MCF 10A (cell line): ENCODE results near the gene CEP112. TPM values are rescaled to one million over a fixed set of nuclear protein-coding genes. Genes with fewer than 3 reads are reported as not detected.

Experiments
- BruUV-seq: library from RNA; stranded (reverse); fragments of 400-500 nt; replicated peaks from 2 replicates; lab custom pipeline; 2021; lab: Mats Ljungman, UMichigan
- CTCF ChIA-PET: fragments of 300-600 bp; sonication (Branson Sonifier 250); formaldehyde crosslinking; extraction: SDS; loops from one replicate; lab custom pipeline; 2021; ENCODE audit warnings: antibody characterized with exemption, inconsistent platforms; lab: Yijun Ruan, JAX
- POLR2A ChIA-PET: fragments of 300-600, 350-650 bp; sonication (Branson Sonifier 250); formaldehyde crosslinking; extraction: SDS; loops from one replicate; lab custom pipeline; 2020; ENCODE audit warnings: antibody characterized with exemption, inconsistent platforms; lab: Yijun Ruan, JAX
- DNase-seq: peaks from one replicate; pipeline ENCODE4 v3.0.0-alpha.2; 2018; ENCODE audit not compliant: unreplicated experiment
- H3K27ac Mint-ChIP-seq: one replicate; pipeline ENCODE4 v1.8.0; 2022; ENCODE audit warnings: mild to moderate bottlenecking, low read depth, mixed read lengths; ENCODE audit not compliant: unreplicated experiment
- H3K27me3 Mint-ChIP-seq: one replicate; pipeline ENCODE4 v1.8.0; 2022; ENCODE audit warnings: mixed read lengths; ENCODE audit not compliant: insufficient read depth, unreplicated experiment
- H3K36me3 Mint-ChIP-seq: one replicate; pipeline ENCODE4 v1.8.0; 2022; ENCODE audit warnings: mild to moderate bottlenecking, moderate library complexity, mixed read lengths; ENCODE audit not compliant: insufficient read depth, unreplicated experiment
- H3K4me1 Mint-ChIP-seq: one replicate; pipeline ENCODE4 v1.8.0; 2022; ENCODE audit warnings: mixed read lengths; ENCODE audit not compliant: insufficient read depth, unreplicated experiment
- H3K4me3 Mint-ChIP-seq: one replicate; pipeline ENCODE4 v1.8.0; 2022; ENCODE audit warnings: mild to moderate bottlenecking, moderate library complexity, mixed read lengths; ENCODE audit not compliant: unreplicated experiment
- H3K9me3 Mint-ChIP-seq: one replicate; pipeline ENCODE4 v1.8.0; 2022; ENCODE audit warnings: mixed read lengths; ENCODE audit not compliant: unreplicated experiment
- intact Hi-C: fragments of 100-400 bp; cut with micrococcal nuclease; formaldehyde crosslinking; loops from 2 replicates; pipeline ENCODE4 v1.14.1; 2022
- total RNA-seq: library from RNA; stranded (reverse); gene quantifications from 2 replicates; pipeline ENCODE4 v1.2.3, GENCODE V29; 2022
- TF ChIP-seq, protein P1 (sequence below): fragments of 200-600 bp; IDR thresholded peaks from one replicate; pipeline ENCODE4 v1.8.0; 2022; ENCODE audit warnings: antibody characterized with exemption, mild to moderate bottlenecking; ENCODE audit not compliant: unreplicated experiment

CEP112 gene
- total RNA-seq, 1 experiment from 2014 or later: 8.1 TPM

DNA sequence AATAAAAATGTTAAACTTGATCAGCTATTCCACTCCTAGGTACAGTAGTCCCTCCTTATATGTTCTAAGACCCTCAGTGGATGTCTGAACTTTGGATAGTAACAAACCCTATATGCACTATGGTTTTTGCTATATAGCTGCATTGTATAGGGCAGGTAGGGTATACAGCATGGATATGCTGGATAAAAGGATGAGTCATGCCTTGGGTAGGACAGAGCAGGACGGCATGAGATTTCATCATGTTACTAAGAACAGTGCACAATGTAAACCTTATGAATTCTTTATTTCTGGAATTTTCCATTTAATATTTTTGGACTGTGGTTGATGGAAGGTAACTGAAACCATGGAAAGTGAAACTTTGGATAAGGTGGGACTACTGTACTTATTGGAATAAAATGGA, 235.1 kb downstream of the CEP112 start:
- ChIA-PET CTCF (no interaction called here), POLR2A (interaction anchor here (1.1 kb wide), 1 partner anchor 9 kb away, joined by 3 read pairs; no protein-coding TSS in a partner anchor)
- Mint-ChIP-seq H3K9me3 (peaks cover 13% of the 10 kb centered on the region), H3K27ac (no peak overlapping the region), H3K27me3 (no peaks in the 10 kb centered on the region), H3K4me3 (no peak overlapping the region), H3K4me1 (no peaks in the 10 kb centered on the region), H3K36me3 (no peaks in the 10 kb centered on the region)
- TF ChIP-seq, protein P1, sequence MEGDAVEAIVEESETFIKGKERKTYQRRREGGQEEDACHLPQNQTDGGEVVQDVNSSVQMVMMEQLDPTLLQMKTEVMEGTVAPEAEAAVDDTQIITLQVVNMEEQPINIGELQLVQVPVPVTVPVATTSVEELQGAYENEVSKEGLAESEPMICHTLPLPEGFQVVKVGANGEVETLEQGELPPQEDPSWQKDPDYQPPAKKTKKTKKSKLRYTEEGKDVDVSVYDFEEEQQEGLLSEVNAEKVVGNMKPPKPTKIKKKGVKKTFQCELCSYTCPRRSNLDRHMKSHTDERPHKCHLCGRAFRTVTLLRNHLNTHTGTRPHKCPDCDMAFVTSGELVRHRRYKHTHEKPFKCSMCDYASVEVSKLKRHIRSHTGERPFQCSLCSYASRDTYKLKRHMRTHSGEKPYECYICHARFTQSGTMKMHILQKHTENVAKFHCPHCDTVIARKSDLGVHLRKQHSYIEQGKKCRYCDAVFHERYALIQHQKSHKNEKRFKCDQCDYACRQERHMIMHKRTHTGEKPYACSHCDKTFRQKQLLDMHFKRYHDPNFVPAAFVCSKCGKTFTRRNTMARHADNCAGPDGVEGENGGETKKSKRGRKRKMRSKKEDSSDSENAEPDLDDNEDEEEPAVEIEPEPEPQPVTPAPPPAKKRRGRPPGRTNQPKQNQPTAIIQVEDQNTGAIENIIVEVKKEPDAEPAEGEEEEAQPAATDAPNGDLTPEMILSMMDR: no peak
- intact Hi-C loops: no loop called here
- BruUV-seq: no TSS peak
- DNase-seq: peak; percentile 54

DNA sequence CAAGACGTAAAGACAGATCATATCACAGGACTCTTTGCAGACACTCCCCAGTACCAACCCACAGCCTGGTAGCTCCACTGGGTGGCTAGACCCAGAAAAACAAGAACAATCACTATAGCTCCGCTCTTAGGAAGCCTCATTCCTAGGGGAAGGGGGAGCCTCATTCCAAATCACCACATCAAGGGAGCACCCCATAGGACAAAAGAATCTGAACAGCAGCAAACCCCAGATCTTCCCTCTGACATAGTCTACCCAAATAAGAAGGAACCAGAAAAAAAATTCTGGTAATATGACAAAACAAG, 237.8 kb downstream of the CEP112 start:
- no TSS peak for BruUV-seq
- CTCF ChIA-PET: interaction anchor here (0.6 to 1.3 kb wide), 2 partner anchors 18 to 33 kb away, joined by 3 to 5 read pairs; no protein-coding TSS in a partner anchor

DNA sequence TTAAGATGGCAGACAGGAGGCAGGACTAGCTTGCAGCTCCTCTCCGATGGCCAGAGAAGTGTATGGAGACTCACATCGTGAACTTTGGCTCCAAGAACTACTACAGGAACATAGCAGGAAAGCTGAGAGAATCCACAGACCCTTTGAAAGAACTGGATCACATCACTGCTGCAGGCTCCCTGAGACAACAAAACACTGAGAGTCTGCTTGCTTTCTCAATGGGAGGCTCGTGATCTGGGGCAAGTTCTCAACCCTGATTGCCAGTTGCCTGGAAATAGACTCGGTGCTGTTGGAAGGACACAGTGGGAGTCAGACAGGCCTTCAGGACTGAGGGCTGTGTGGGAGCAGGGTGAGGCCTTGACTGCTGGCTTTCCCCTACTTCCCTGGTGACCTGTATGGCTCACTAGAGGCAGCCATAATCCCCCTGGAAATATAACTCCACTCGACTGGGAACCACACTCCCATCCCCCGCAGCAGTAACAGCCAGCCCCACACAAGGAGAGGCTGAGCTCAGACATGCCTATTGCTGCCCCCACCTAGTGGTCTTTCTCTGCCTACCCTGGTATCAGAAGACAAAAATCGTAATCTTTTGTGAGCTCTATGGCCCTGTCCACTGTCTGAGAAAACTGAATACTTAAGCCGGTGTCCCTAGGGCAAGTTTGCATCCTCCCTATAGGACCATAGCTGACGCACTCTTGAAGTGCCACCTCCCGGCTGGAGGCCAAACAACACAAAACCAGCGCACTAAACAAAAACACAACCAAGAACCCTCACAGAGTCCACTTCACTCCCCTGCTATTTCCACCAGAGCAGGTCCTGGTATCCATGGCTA, 238.4 kb downstream of the CEP112 start:
- BruUV-seq: no TSS peak
- Mint-ChIP-seq H3K4me1 (no peaks in the 10 kb centered on the region), H3K9me3 (peaks cover 13% of the 10 kb centered on the region), H3K27ac (no peak overlapping the region), H3K36me3 (no peaks in the 10 kb centered on the region), H3K4me3 (no peak overlapping the region), H3K27me3 (no peaks in the 10 kb centered on the region)
- DNase-seq: no peak
- POLR2A ChIA-PET: interaction anchor here (0.6 to 0.7 kb wide), 2 partner anchors 81 to 638 kb away, joined by 3 read pairs; no protein-coding TSS in a partner anchor
- intact Hi-C loops: no loop called here
- CTCF ChIA-PET: interaction anchor here (0.6 to 1.3 kb wide), 2 partner anchors 19 to 34 kb away, joined by 3 to 5 read pairs; no protein-coding TSS in a partner anchor
- TF ChIP-seq, protein P1: no peak

More for the DNA sequence above, 237.8 kb downstream of the CEP112 start:
- no peaks in the 10 kb centered on the region for H3K27me3 Mint-ChIP-seq
- H3K9me3 Mint-ChIP-seq: peaks cover 13% of the 10 kb centered on the region
- DNase-seq: no peak
- TF ChIP-seq, protein P1: no peak
- H3K4me3 Mint-ChIP-seq: no peak overlapping the region
- H3K4me1 Mint-ChIP-seq: no peaks in the 10 kb centered on the region
- intact Hi-C loops: no loop called here
- H3K36me3 Mint-ChIP-seq: no peaks in the 10 kb centered on the region
- POLR2A ChIA-PET: no interaction called here
- no peak overlapping the region for H3K27ac Mint-ChIP-seq

DNA sequence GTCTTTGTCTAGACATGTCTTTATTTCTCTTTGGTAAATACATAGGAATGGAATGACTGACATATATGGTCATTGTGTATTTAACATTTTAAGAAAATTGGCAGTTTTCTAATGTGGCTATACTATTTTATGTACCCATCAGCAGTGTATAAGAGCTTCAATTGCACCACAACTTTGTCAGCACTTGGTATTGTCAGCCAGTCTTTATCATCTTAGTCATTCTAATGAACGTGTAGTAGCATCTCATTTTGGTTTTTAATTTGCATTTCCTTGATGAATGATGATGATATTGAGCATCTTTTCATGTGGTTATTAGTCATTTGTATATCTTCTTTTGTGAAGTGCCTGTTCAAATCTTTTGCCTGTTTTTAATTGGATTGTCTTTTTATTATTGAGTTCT, 239.3 kb downstream of the CEP112 start:
- Mint-ChIP-seq H3K4me1 (no peaks in the 10 kb centered on the region), H3K4me3 (no peak overlapping the region), H3K9me3 (peaks cover 13% of the 10 kb centered on the region), H3K27ac (no peak overlapping the region), H3K36me3 (no peaks in the 10 kb centered on the region), H3K27me3 (no peaks in the 10 kb centered on the region)
- DNase-seq: no peak
- no TSS peak for BruUV-seq
- ChIA-PET CTCF (no interaction called here), POLR2A (interaction anchor here (0.7 to 0.8 kb wide), 2 partner anchors 17 to 637 kb away, joined by 3 to 5 read pairs; no protein-coding TSS in a partner anchor)
- TF ChIP-seq, protein P1: no peak
- intact Hi-C loops: no loop called here
